GM12872 (cell line): Measurements from ENCODE around the gene ITPK1.

Experiments
- CTCF ChIP-seq: IDR thresholded peaks from 3 replicates; pipeline ENCODE4 v1.5.1; 2011; ENCODE audit warnings: low read depth, mild to moderate bottlenecking, low read length, moderate library complexity; ENCODE audit not compliant: insufficient read depth

ITPK1 gene

GRCh38 chr14:93026339-93026738, 89.4 kb downstream of the ITPK1 start:
- TF ChIP-seq CTCF = no peak

- TF ChIP-seq CTCF = no peak
These were observed 90.7 kb downstream of the ITPK1 start for GRCh38 chr14:93025055-93025454.

GRCh38 chr14:93024493-93024892, 91.2 kb downstream of the ITPK1 start:
- TF ChIP-seq CTCF = no peak

DNA sequence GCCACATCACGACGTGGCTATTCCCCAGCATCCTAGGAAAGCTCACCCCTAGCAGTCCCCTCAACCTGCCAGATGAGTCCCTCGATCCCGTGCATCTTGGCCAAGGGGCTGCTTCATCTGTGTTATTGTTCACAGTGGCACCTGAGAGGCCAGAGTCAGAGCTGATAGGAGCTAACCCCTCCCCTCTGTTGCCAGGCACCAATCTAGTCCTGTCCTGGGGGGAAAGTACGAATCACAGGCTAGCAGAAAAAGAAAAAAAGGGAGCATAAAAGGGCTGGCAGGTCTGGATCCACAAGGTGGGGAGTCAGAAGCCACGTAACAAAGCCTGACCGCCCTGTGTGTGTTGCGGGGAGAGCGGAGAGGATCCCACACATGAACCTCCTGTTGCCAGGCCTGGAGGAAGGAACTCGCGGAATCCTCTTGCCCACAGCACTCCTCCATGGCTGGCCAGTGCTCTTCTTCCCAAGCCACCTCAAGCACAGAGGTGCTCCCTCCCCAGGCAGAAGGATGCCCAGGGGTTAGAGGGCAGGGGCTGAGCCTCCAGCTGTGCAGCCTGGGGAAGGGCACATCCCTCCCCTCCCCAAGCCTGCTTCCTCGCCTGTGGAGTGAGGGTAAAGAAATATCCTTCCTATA, 91.8 kb downstream of the ITPK1 start:
- TF ChIP-seq CTCF = no peak

DNA sequence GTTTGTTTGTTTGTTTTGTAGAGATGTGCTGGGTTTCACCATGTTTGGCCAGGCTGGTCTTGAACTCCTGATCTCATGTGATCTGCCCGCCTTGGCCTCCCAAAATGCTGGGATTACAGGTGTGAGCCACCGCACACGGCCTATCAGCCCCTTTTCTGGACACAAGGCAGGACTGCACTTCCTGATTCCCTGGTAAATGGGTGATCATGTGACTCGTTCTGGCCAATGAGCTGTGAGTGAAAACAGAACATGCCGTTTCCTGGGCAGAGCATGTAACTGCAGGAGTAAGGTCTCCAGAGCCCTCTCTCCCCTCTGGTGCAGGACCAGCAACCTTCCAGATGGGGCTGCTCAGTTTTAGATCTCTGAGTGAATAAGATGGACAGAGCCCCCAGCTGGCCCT, 92.7 kb downstream of the ITPK1 start:
- no peak for TF ChIP-seq CTCF

DNA sequence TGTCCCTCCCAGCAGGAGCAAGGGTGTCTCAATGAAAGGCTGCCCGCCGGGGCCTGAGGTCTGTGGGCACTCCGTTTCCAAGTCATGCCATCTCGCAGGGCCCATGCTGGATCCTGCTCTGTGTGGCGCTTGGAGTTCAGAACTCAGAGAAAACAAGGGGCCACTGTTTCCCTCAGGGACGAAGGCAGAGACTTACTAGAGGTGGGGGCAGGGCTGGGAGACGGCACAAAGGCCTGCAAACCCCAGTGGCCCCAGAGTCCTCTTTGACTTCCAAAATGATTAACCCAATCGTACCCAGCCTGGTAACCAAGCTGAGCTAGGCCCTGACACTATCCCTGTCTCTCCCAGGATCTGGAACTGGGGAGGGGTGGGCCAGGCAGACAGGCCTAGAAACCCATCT, 95.8 kb downstream of the ITPK1 start:
- TF ChIP-seq CTCF = no peak

DNA sequence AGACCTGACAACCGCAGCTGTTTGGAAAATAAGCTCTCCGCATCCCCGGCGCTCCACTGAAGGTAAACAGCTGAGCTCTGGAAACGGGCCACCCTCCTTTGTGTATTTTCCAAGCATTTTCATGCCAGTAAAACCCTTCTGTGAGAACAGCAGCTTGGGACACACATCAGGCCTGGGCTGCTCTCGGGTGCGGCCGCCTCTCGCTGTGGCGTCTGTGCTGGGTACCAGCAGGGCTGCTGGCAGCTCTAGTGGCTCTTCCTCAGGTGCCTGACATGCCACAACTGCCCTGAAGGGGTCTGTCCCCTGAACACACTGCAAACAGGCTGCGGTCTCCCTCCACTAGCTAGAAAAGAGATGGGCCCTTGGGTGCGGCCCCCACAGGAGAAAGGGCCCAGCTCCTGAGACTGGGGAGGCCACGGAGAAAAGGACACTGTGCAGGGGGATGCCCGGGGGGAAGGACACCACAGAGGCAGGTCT, 96.3 kb downstream of the ITPK1 start:
- no peak for TF ChIP-seq CTCF
